PC-9 (cell line): ENCODE results near the gene EVI5. TPM values are rescaled to one million over a fixed set of nuclear protein-coding genes. Genes with fewer than 3 reads are reported as not detected.

Experiments
- BruUV-seq: library from RNA; stranded (reverse); fragments of 400-500 nt; replicated peaks from 2 replicates; lab custom pipeline; 2021; lab: Mats Ljungman, UMichigan
- CTCF ChIA-PET: fragments of 300-600 bp; sonication (Branson Sonifier 250); formaldehyde crosslinking; loops from one replicate; lab custom pipeline; 2022; ENCODE audit warnings: antibody characterized with exemption; lab: Charles Lee
- POLR2A ChIA-PET: fragments of 300-600 bp; sonication (Branson Sonifier 250); formaldehyde crosslinking; loops from one replicate; lab custom pipeline; 2022; ENCODE audit warnings: antibody characterized with exemption; ENCODE audit not compliant: unreplicated experiment; lab: Charles Lee
- DNase-seq, 2 experiments: peaks; one replicate each; pipeline versions ENCODE4 v3.0.0 to v3.0.0-alpha.2; 2015 to 2022; ENCODE audit warnings: mixed read lengths in 1 of 2
- H2AFZ ChIP-seq: fragments of 200-600 bp; sonication (generic); 2 replicates; pipeline ENCODE4 v1.8.1; 2017; ENCODE audit warnings: antibody characterized with exemption
- H3F3A ChIP-seq: fragments of 200-600 bp; sonication (generic); 2 replicates; pipeline ENCODE4 v1.8.1; 2017; ENCODE audit warnings: antibody characterized with exemption, mild to moderate bottlenecking, low read depth; ENCODE audit not compliant: insufficient read depth
- H3K27ac ChIP-seq: fragments of 200-600 bp; sonication (generic); 2 replicates; pipeline ENCODE4 v1.6.1; 2016; ENCODE audit warnings: mixed run types
- H3K27me3 ChIP-seq: fragments of 200-600 bp; sonication (generic); 2 replicates; pipeline ENCODE4 v1.6.1; 2016; ENCODE audit warnings: low read depth, mixed run types; ENCODE audit not compliant: insufficient read depth
- H3K36me3 ChIP-seq: fragments of 200-600 bp; sonication (generic); 2 replicates; pipeline ENCODE4 v1.6.1; 2016; ENCODE audit warnings: low read depth, mixed run types
- H3K4me1 ChIP-seq: fragments of 200-600 bp; sonication (generic); replicated peaks from 2 replicates; pipeline ENCODE4 v1.6.1; 2016; ENCODE audit warnings: mixed run types; ENCODE audit not compliant: insufficient read depth
- H3K4me2 ChIP-seq: fragments of 200-600 bp; sonication (generic); 2 replicates; pipeline ENCODE4 v1.6.1; 2017; ENCODE audit warnings: mixed run types
- H3K4me3 ChIP-seq: fragments of 200-600 bp; sonication (generic); 2 replicates; pipeline ENCODE4 v1.6.1; 2016; ENCODE audit warnings: mixed run types
- H3K79me2 ChIP-seq: fragments of 200-600 bp; sonication (generic); 2 replicates; pipeline ENCODE4 v1.6.1; 2017; ENCODE audit warnings: low read depth, mixed run types
- H3K9me2 ChIP-seq: fragments of 200-600 bp; sonication (generic); 2 replicates; pipeline ENCODE4 v1.8.1; 2017; ENCODE audit warnings: mild to moderate bottlenecking; ENCODE audit not compliant: insufficient read depth
- H3K9me3 ChIP-seq: fragments of 200-600 bp; sonication (generic); 2 replicates; pipeline ENCODE4 v1.8.1; 2016; ENCODE audit warnings: low read depth; ENCODE audit not compliant: insufficient read depth
- H4K20me1 ChIP-seq: fragments of 200-600 bp; sonication (generic); 2 replicates; pipeline ENCODE4 v1.8.1; 2017; ENCODE audit not compliant: insufficient read depth
- CTCF ChIP-seq: fragments of 200-600 bp; sonication (generic); conservative IDR thresholded peaks from 2 replicates; pipeline ENCODE4 v1.6.1; 2017; ENCODE audit warnings: mixed run types, antibody characterized with exemption, mild to moderate bottlenecking, moderate library complexity
- EZH2 ChIP-seq: fragments of 200-600 bp; sonication (generic); IDR thresholded peaks from 2 replicates; pipeline ENCODE4 v1.8.0; 2017; ENCODE audit warnings: antibody characterized with exemption, low read depth
- intact Hi-C: fragments of 100-400 bp; cut with micrococcal nuclease; formaldehyde crosslinking; loops from one replicate; pipeline ENCODE4 v1.10.0; 2022; ENCODE audit not compliant: unreplicated experiment
- total RNA-seq: library from RNA; stranded (reverse); gene quantifications from 2 replicates; pipeline ENCODE4 v1.2.3, GENCODE V29; 2021

Gene EVI5
- total RNA-seq, 1 experiment from 2014 or later = 32.0 TPM

GRCh38 chr1:92695104-92695503, 89.8 kb downstream of the EVI5 start:
- no peak for DNase-seq
- Histone ChIP-seq H3K9me3 (no peaks in the 10 kb centered on the region), H3F3A (no peaks in the 10 kb centered on the region), H3K27ac (no peak overlapping the region), H2AFZ (no peak overlapping the region), H3K27me3 (no peaks in the 10 kb centered on the region), H3K9me2 (no peaks in the 10 kb centered on the region), H3K4me2 (no peak overlapping the region), H3K79me2 (no peaks in the 10 kb centered on the region), H3K36me3 (0 out of 2 replicates have a peak, but pooled peaks cover 7% of the 10 kb centered on the region), H4K20me1 (no peaks in the 10 kb centered on the region), H3K4me1 (no peaks in the 10 kb centered on the region), H3K4me3 (no peak overlapping the region)
- intact Hi-C loops = no loop called here
- ChIA-PET CTCF (no interaction called here), POLR2A (interaction anchor here (0.6 kb wide), 1 partner anchor 128 kb away, joined by 5 read pairs; no protein-coding TSS in a partner anchor)
- TF ChIP-seq CTCF (no peak), EZH2 (no peak)
- no TSS peak for BruUV-seq

GRCh38 chr1:92691925-92692324, 93.0 kb downstream of the EVI5 start:
- BruUV-seq = no TSS peak
- POLR2A ChIA-PET = no interaction called here
- no peaks in the 10 kb centered on the region for H3K9me3 ChIP-seq
- no peak overlapping the region for H2AFZ ChIP-seq
- H3K36me3 ChIP-seq = no peaks in the 10 kb centered on the region
- no peak overlapping the region for H3K4me2 ChIP-seq
- no peak for DNase-seq
- CTCF ChIA-PET = no interaction called here
- no peaks in the 10 kb centered on the region for H3K4me1 ChIP-seq
- H3F3A ChIP-seq = no peaks in the 10 kb centered on the region
- no peak overlapping the region for H3K4me3 ChIP-seq
- no peak overlapping the region for H3K27ac ChIP-seq
- no peaks in the 10 kb centered on the region for H3K79me2 ChIP-seq
- no peaks in the 10 kb centered on the region for H3K9me2 ChIP-seq
- H3K27me3 ChIP-seq = no peaks in the 10 kb centered on the region
- TF ChIP-seq EZH2 (no peak), CTCF (no peak)
- intact Hi-C loops = no loop called here
- H4K20me1 ChIP-seq = no peaks in the 10 kb centered on the region

GRCh38 chr1:92690212-92690906, 94.5 kb downstream of the EVI5 start:
- intact Hi-C loops = no loop called here
- CTCF ChIA-PET = interaction anchor here (0.6 kb wide), 1 partner anchor 21 kb away, joined by 4 read pairs; no protein-coding TSS in a partner anchor
- BruUV-seq = no TSS peak

More at GRCh38 chr1:92690212-92690906, 94.5 kb downstream of the EVI5 start:
- no peaks in the 10 kb centered on the region for H3K9me3 ChIP-seq
- POLR2A ChIA-PET = no interaction called here
- no peak for DNase-seq
- no peaks in the 10 kb centered on the region for H3K36me3 ChIP-seq
- H4K20me1 ChIP-seq = no peaks in the 10 kb centered on the region
- no peak overlapping the region for H2AFZ ChIP-seq
- H3K9me2 ChIP-seq = no peaks in the 10 kb centered on the region
- H3K4me1 ChIP-seq = no peaks in the 10 kb centered on the region
- H3F3A ChIP-seq = no peaks in the 10 kb centered on the region
- TF ChIP-seq CTCF (no peak), EZH2 (no peak)
- H3K79me2 ChIP-seq = no peaks in the 10 kb centered on the region
- H3K4me2 ChIP-seq = no peak overlapping the region
- H3K27ac ChIP-seq = no peak overlapping the region
- no peak overlapping the region for H3K4me3 ChIP-seq
- H3K27me3 ChIP-seq = no peaks in the 10 kb centered on the region
